Colon (tissue), 2 donors: ENCODE data around the gene PID1.

Experiments
- FAIRE-seq: peaks from 2 replicates; lab custom pipeline; 2012; peaks lifted over from hg19 to GRCh38; lab: Jason Lieb, UNC
- donor health status: control.
- donor health status: control.

Gene PID1, protein sequence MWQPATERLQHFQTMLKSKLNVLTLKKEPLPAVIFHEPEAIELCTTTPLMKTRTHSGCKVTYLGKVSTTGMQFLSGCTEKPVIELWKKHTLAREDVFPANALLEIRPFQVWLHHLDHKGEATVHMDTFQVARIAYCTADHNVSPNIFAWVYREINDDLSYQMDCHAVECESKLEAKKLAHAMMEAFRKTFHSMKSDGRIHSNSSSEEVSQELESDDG

GRCh38 chr2:229270551-229271410 lies at the start of gene PID1:
TSS of gene PID1 (minus strand) at chr2:229271287. CDS start at chr2:229271043, 244 bp downstream.
- no peak for FAIRE-seq

DNA sequence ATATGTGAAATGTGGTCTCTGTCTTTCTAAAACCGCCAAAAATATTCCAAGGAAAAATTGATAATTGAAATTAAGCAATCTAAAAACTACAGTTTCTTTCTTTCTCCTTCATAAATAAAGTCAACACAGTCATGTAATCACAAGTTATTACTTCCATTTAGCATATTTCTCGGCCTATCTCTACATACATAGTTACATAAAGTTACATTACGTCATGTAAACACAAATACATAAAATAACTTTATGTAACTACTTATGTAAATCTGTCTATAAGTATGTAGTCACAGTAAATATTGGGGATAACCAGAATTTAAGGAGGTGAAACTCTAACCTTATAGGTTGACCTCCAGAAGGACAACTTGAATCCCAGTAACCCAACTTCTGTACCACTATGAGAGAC lies 48.5 kb upstream of the PID1 start:
- no peak for FAIRE-seq

DNA sequence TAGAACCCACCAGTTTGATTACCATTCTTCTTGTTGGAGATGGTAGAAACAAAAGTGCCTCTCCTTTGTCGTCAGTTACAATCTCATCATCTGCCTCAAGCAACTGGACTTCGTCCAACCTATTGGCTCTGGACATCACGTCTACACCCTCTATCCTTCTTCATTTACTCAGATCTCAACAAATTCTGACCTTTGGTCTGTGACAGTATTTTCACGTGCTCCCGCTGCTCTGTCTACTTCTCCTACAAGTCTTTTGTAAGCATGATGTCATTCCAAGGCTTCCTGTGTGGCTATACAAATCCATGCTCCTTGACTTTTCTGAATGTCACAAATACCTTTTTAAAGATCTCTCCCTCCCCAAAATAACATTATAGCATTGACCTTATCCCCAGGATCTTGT lies 43.0 kb upstream of the PID1 start:
- FAIRE-seq, result no peak

- FAIRE-seq, result no peak
These were observed 42.5 kb upstream of the PID1 start for GRCh38 chr2:229313591-229313990.

DNA sequence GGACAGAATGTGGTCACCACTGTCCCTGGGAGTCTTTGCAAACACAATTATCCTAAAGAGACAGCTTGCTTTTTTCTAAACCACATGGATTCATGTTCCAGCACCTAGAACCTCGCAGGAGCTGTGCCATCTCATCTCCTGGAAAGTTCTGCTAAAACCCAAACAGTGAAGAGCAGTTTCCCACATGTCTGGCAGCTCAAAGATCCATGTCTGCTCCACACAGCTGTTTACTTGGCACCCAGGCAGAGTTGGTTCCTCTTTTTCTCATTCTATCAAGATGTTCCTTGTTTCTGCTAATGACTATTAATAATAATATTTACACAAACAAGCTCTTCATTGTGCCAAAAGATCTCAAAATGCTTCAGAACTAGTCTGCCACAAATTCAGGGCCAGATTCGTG lies 30.1 kb upstream of the PID1 start:
- FAIRE-seq, result no peak

- no peak for FAIRE-seq
These were observed 29.7 kb upstream of the PID1 start for GRCh38 chr2:229300790-229301189.

- FAIRE-seq, result no peak
These were observed 29.3 kb upstream of the PID1 start for GRCh38 chr2:229300371-229300770.

DNA sequence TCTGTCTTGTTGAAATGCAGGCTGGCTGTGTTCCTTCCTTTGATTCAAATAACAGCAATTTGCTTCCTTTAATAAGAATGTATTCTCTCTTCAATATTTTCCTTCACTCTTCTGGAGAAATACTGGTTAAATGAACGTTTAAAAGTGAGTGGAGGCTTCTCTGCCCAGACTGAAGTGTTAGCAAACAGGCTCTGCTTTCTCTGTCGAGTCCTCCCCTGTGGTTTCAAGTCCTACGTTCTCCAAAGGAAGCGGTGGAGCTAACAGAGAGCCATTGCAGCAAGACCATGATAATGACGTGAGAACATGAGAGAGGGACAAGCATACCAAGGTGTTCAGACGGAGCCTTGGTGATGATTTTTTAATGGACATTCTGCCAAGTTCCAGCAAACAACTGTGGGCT lies 26.2 kb upstream of the PID1 start:
- FAIRE-seq, result no peak

DNA sequence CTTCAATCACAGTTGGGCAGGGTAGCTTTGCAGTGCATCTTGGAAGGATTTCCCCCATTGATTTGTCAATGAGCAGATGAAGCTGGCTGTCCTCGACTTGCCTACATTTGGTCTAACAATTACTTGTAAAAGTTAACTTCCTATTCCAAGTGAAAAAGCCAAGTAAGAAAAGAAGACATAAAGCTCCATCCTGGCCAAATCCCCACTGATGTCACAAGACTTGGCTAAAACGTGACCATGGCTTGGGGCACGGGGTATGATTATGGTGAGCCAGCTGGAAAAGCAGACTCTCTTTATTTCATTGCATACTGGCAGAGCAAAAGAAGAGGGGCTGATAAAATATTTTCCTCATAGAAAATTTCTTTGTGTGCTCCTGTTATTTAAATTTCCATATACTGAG lies 25.4 kb upstream of the PID1 start:
- FAIRE-seq, result no peak

DNA sequence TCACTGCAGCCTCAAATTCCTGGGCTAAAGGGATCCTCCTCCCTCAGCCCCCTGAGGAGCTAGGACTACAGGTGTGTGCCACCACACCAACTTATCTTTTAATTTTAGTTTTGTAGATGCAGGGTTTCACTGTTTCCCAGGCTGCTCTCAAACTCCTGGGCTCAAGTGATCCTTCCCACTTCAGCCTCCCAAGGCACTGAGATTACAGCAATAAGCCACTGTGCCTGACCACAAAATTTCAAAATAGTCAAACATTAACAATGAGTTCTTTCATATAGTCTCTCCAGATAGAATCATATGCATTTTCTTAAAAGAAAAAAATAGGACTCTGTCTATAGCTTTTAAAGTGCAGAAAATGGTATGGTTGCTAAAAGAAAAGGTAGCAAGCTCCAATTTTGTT lies 24.9 kb upstream of the PID1 start:
- no peak for FAIRE-seq

DNA sequence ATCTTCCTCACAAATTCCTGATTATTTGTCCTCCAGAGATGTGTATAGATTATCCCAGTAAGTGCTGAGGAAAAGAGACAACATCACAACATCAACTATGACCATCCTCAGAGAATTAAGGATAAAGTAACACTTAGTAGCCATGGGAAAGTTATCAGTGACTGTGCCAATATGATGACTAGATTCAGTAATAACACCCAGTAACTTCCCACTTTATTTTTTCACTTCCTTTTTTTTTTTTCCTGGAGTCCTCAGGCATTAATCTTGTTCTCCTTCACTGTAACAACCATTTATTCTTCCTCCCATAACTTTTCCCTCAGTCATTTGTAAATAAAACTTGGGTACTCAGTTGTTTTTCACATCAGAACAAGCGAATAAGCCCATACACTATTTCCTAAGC lies 16.7 kb upstream of the PID1 start:
- FAIRE-seq, result no peak

DNA sequence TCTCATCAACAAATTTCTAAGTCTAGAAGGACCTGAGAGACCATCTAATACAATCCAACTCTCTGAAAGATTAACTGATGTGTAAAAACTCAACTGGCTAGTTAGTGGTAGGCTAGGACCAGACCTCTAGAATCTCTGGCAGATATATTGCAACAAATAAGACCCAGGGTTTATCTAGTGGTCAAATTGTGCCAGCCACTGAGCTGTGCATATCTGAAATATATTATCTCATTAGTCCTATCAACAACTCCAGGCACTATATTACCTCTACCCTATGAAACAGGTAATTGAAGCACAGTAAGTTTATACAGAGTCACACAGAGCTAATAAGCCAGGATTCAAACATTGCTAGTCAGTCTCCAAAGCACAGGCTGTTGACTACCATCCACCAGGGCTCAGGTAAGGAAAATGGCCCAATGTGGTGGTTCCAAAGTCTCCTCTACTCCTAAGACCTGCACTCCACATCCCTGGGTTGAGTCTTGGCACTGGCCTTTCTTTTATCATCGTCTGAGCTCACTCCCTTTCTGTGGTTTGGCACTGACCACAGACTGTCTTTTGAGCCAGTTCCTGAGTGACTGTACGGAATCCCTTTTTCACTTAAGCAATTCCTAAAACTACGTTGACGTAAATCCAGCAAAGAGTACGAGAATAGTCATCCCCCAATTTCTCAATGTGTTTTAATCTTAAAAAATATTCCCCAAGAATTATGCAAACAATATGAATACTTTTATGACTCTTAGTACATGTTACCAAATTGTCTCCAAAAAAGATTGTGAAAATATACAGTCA lies 11.9 kb upstream of the PID1 start:
- FAIRE-seq, result no peak

GRCh38 chr2:229279516-229279915 lies 8.4 kb upstream of the PID1 start:
- no peak for FAIRE-seq

GRCh38 chr2:229275506-229275905 lies 4.4 kb upstream of the PID1 start:
- no peak for FAIRE-seq

GRCh38 chr2:229273723-229274338 lies 2.7 kb upstream of the PID1 start:
- FAIRE-seq, result no peak

DNA sequence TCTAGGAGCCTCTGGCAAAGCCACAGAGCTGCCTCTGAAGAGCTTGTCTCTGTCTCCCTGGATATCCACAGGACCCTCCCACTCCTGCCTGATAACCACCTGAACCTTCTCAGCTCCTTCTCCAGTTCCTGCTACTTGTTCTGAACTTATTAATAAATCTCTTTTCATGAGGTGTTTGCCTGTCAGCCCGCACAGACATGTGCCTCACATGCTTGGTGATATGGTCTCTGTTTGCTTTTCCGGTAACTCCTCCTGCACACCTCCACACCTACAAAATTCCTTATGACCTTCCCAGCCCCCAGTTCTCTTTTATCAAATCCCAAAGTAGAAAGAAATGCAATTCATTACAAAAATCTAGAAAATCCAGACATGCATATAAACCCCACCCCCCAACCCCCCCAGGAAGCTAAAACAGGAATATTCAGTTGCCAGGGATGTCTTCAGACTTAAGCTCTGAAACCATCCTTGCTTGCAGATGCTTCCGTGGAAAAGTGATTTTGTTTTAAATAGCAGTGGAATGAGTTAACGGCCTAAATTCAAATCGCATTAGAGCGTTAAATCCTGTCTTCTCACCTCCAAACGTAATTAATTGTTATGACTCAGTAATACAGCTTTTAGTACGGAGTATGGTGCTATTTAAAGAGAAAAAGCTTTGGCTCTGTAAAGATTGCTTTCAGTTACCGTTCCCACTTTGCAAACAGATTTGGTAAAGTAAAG lies 2.1 kb upstream of the PID1 start:
- no peak for FAIRE-seq

DNA sequence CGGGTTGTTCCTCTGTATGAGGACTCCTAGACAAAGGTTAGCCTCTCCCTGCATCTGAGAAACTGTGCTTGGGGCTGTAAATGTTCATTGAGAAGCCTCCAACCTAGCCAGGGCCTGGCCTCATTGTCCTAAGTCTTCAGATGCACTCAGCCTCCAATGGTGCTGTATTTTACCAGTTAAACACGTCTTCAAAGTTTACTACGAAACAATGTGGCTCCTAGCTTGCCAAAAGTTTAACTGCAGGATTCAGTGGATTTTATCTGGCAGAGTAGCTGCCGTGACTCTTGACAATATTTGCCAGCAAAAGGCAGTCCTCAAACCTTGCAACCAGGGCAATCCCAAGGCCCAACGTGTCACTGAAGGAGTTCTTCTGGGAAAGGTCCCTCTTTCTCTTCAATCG lies 1.1 kb downstream of the PID1 start:
- no peak for FAIRE-seq

DNA sequence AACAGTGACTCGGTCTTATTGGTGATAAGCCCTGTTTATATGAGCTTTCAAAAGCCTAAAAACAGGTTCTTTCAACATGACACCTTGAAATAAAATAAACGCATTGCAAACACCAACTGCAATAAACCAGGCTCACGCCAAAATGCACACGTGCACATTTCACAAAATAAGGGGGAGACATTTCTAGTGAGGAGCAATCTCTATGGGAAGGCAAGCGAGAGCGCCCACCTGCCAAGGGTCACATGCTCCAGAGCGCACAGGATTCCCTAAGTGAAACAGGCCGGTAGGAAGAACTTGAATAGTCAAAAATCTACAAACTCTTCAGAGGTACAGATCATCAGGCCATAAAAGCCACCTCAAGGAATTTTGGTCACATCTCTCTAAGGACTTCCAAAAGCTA lies 1.9 kb downstream of the PID1 start:
- no peak for FAIRE-seq

- no peak for FAIRE-seq
These were observed 2.5 kb downstream of the PID1 start for GRCh38 chr2:229268626-229269025.

GRCh38 chr2:229267080-229267479 lies 4.0 kb downstream of the PID1 start:
- FAIRE-seq, result no peak

DNA sequence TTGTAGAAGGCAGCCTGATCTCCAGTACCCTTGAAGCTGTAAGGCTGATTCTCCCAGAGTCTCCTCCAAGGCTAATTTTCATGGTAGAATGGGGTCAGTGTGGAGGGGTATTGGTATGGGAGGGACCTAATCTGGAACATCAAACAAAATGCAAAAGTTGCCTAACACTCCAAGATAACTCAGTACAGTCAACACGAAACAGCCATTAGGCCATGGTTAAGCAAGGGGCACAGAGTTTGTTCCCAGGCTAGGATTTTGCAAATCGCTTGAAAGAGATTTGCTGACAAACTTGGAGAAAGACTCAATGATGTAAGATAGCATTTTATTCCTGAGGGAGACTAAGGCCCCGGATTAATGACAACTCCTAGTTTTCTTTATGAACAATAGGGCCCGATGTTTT lies 5.4 kb downstream of the PID1 start:
- FAIRE-seq, result no peak

GRCh38 chr2:229261599-229261998 lies 9.5 kb downstream of the PID1 start:
- FAIRE-seq, result no peak
